ENCODE measurements around the gene STK32A.
"Not testable (repeated sequence)": the region's sequence is repeated elsewhere in the genome, so short reads cannot be mapped to it uniquely, and the experiment has no call there.

STK32A gene

DNA sequence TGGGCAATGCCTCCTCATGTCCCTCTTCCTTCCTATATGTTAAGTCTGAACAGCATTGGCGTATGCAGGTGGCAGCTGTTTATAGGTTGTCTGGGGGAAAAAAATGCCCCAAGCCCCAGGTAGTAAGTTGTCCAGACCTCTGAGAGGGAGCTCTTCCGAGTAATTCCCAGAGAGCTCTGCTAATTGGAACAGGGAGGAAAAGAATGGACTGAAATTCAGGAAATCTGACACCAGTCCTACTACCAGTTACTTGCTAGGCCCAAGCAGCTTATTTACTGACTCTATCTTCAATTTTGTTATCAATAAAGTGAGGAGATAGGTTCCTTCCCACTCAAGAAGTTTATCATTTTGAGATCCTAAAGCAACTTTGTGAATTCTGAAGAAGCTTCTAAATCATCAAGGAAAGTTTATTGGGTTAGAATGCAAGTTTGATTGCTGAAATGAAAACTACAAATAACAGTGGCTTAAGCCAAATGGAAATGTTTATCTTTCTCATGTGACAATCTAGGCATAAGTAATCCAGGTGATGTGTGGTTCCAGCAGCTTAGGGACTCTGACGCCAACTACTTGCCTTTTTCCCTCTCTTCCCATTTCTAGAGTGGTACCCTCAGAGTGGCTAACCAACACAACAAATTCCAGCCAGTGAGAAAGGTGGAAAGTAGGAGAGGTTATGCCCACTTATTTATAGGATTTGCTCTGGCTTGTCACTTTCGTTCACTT, 5.6 kb downstream of the STK32A start:
- Mint-ChIP-seq H3K36me3 (ENCODE audit: low read depth) (no peaks in the 10 kb centered on the region), H3K9me3 (no peaks in the 10 kb centered on the region), H3K27me3 (ENCODE audit: low read depth) (peaks cover 25% of the 10 kb centered on the region), H3K4me3 (no peak overlapping the region), H3K27ac (no peak overlapping the region), H3K4me1 (no peaks in the 10 kb centered on the region)
- TF ChIP-seq, protein P1, sequence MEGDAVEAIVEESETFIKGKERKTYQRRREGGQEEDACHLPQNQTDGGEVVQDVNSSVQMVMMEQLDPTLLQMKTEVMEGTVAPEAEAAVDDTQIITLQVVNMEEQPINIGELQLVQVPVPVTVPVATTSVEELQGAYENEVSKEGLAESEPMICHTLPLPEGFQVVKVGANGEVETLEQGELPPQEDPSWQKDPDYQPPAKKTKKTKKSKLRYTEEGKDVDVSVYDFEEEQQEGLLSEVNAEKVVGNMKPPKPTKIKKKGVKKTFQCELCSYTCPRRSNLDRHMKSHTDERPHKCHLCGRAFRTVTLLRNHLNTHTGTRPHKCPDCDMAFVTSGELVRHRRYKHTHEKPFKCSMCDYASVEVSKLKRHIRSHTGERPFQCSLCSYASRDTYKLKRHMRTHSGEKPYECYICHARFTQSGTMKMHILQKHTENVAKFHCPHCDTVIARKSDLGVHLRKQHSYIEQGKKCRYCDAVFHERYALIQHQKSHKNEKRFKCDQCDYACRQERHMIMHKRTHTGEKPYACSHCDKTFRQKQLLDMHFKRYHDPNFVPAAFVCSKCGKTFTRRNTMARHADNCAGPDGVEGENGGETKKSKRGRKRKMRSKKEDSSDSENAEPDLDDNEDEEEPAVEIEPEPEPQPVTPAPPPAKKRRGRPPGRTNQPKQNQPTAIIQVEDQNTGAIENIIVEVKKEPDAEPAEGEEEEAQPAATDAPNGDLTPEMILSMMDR (IDR thresholded peaks at IDR 0.05; ENCODE audit: unreplicated experiment in 3 of 3) = no peak

DNA sequence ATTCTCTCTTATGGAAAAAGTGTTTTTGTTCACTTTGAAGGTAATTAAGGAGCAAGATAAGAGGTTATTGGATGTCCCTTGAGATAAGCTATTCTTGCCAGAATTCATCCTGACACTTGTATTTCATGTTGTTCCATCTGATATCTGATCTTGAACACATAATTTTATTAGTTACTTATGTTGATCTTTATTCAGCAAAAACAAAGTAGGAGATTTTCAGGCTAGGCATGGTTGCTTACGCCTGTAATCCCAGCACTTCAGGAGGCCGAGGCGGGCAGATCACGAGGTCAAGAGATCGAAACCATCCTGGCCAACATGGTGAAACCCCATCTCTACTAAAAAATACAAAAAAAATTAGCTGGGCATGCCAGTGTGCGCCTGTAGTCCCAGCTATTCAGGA, 8.4 kb downstream of the STK32A start:
- H3K4me1 Mint-ChIP-seq; H3K27me3 Mint-ChIP-seq (ENCODE audit: low read depth); H3K36me3 Mint-ChIP-seq (ENCODE audit: low read depth); H3K4me3 Mint-ChIP-seq; H3K27ac Mint-ChIP-seq; H3K9me3 Mint-ChIP-seq: not testable (repeated sequence)

DNA sequence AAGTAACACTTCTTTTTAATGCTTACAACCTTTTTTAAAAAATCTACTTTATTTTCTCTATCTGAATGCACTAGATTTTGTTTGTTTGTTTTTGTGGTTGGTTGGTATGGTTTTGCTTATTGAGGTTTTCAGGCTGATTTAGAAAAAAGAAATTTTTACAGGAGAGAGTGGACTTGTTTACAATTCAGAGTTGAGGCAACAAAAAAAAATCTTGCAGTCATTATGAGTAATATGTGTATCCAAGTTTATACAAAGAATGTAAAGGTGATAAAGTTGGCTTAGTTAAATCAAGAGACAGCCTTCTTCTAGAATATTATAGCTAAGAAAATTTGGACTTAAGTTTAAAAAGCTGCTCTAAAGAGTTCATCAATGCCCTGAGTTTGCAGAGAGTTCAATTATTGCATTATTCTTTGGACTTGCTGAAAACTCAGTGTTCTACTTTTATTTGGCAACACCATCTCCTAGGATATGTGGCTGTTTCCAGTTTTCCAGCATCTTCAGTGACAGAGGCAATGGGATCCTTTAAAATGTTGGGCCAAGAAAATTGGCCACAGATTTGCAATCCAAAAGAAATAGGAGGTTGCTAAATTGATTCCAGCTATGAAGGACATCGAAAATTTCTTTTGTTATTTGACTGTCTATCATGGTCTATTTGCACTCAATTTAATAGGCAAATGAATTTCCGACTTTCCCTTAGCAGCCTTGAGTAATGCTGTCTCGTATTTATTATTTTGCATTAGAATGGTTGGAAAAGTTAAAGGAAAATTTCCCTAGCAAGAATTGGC, 10.7 kb downstream of the STK32A start:
- Mint-ChIP-seq H3K27me3 (ENCODE audit: low read depth) (no peaks in the 10 kb centered on the region), H3K27ac (no peak overlapping the region), H3K4me1 (peaks cover 6% of the 10 kb centered on the region), H3K4me3 (no peak overlapping the region), H3K9me3 (no peaks in the 10 kb centered on the region), H3K36me3 (ENCODE audit: low read depth) (no peaks in the 10 kb centered on the region)
- TF ChIP-seq, protein P1 (IDR thresholded peaks at IDR 0.05; ENCODE audit: unreplicated experiment in 3 of 3) = no peak

DNA sequence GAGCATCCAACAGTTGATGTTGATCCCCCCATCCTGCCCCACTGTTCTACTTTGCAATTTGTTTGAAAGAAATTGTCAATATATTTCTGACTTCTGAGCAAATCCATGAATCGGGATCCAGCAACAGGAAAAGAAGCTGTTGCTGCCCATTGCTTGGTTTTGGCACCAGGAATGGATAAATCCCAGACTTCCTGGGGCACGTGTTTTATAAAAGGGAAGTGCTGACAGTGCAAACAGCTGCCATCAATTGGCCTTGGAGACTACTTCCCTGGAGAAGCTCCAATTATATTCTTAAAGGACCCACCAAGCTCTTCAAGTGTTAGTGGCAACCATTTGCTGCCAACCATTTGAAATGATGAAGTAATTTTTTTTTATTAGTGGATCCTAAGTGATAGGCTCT, 13.7 kb downstream of the STK32A start:
- no peak overlapping the region for H3K27ac Mint-ChIP-seq
- no peak overlapping the region for H3K4me3 Mint-ChIP-seq
- H3K4me1 Mint-ChIP-seq = peaks cover 6% of the 10 kb centered on the region
- TF ChIP-seq, protein P1 (IDR thresholded peaks at IDR 0.05; ENCODE audit: unreplicated experiment in 3 of 3) = no peak
- no peaks in the 10 kb centered on the region for H3K36me3 Mint-ChIP-seq (ENCODE audit: low read depth)
- H3K9me3 Mint-ChIP-seq = no peaks in the 10 kb centered on the region
- no peaks in the 10 kb centered on the region for H3K27me3 Mint-ChIP-seq (ENCODE audit: low read depth)

DNA sequence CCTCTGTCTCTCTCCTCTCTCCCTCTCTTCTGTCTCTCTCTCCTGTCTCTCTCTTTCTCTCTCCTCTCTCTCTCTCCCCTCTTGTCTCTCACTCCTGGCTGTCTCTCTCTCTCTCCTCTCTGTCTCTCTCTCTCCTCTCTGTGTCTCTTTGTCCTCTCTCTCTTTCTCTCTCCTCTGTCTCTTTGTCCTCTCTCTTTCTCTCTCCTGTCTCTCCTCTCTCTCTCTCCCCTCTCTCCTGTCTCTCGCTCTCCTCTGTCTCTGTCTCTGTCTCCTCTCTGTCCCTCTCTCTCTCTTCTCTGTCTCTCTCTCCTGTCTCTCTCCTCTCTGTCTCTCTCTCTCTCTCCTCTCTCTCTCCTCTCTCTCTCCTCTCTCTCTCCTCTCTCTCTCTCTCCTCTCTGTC, 25.0 kb downstream of the STK32A start:
- no peaks in the 10 kb centered on the region for H3K4me1 Mint-ChIP-seq
- TF ChIP-seq, protein P1 (IDR thresholded peaks at IDR 0.05; ENCODE audit: unreplicated experiment in 3 of 3) = no peak
- H3K27ac Mint-ChIP-seq = no peak overlapping the region
- H3K27me3 Mint-ChIP-seq (ENCODE audit: low read depth) = peaks cover 11% of the 10 kb centered on the region
- H3K9me3 Mint-ChIP-seq = peaks cover 4% of the 10 kb centered on the region
- H3K4me3 Mint-ChIP-seq = no peak overlapping the region
- H3K36me3 Mint-ChIP-seq (ENCODE audit: low read depth) = peaks cover 4% of the 10 kb centered on the region

DNA sequence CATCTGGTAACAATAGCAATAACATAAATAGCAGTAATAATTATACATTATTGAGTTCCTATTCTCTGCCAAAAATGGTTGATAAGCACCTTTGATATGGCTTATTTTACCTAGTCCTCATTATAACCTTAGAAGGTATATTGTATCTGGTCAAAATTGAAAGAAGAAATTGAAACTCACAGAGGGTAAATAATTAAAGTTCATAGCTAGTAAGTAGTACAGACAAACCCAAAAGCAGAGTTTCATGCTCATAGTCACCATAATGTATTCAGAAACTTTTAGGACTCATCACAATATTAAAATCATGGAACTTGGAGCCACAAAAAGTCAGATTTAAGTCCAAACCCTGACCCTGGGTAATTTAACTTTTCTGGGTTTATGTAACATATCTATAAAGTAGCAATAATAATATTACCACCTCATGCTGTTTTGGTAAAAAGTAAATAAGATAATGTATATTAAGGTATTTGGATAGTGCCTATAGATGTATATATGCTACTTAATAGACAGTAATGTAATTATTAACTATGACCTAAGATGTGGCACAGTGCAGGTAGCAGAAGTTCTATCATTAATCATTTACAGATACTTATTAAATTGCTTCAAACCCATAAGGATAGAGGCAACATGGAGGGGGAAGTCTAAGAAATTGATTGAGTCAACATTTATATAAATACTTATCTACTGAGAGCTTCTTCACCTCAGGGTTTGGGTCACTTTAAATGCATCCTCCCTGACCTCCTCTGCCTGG, 32.4 kb downstream of the STK32A start:
- Mint-ChIP-seq H3K9me3 (peaks cover 4% of the 10 kb centered on the region), H3K27me3 (ENCODE audit: low read depth) (peaks cover 4% of the 10 kb centered on the region), H3K36me3 (ENCODE audit: low read depth) (peaks cover 4% of the 10 kb centered on the region), H3K27ac (no peak overlapping the region), H3K4me1 (no peaks in the 10 kb centered on the region), H3K4me3 (no peak overlapping the region)
- TF ChIP-seq, protein P1 (IDR thresholded peaks at IDR 0.05; ENCODE audit: unreplicated experiment in 3 of 3) = no peak
